IMR-90 (cell line): Measurements from ENCODE around the gene MICAL2. TPM values are rescaled to one million over a fixed set of nuclear protein-coding genes. Genes with fewer than 3 reads are reported as not detected.

Source experiments
- CEBPB ChIP-seq: IDR thresholded peaks from 2 replicates; pipeline ENCODE4 v1.6.1; 2012; ENCODE audit warnings: low read depth, low read length, improper control_type of control experiment
- ELK1 ChIP-seq: fragments of 150-350 bp; IDR thresholded peaks from 2 replicates; pipeline ENCODE4 v1.6.1; 2016; ENCODE audit warnings: low read depth, mild to moderate bottlenecking, low read length, moderate library complexity, borderline replicate concordance
- MAFK ChIP-seq: IDR thresholded peaks from 2 replicates; pipeline ENCODE4 v1.6.1; 2012; ENCODE audit warnings: low read depth, low read length, improper control_type of control experiment
- MXI1 ChIP-seq: IDR thresholded peaks from 2 replicates; pipeline ENCODE4 v1.6.1; 2012; ENCODE audit warnings: low read depth, mild to moderate bottlenecking, low read length, moderate library complexity, borderline replicate concordance
- RCOR1 ChIP-seq: IDR thresholded peaks from 2 replicates; pipeline ENCODE4 v1.6.1; 2012; ENCODE audit warnings: mild to moderate bottlenecking, low read length, improper control_type of control experiment; ENCODE audit not compliant: insufficient replicate concordance
- polyA plus RNA-seq, 3 experiments: library from polyadenylated mRNA; depleted of rRNA; stranded (reverse); fragments of >200 nt; gene quantifications; 2 replicates each; pipeline ENCODE4 v1.2.3, GENCODE V29; 2012; ENCODE audit warnings: low replicate concordance in 1 of 3
- total RNA-seq: library from RNA; depleted of rRNA; stranded (reverse); fragments of >200 nt; gene quantifications from 2 replicates; pipeline ENCODE4 v1.2.3, GENCODE V29; 2012

Gene MICAL2
- total and polyA plus RNA-seq, 2 of the 4 experiments (the other 2 are of a cell fraction), result 170 to 336 TPM

GRCh38 chr11:12251666-12252560 is 141.5 kb downstream of the MICAL2 start (continued):
- no peak for TF ChIP-seq ELK1
- TF ChIP-seq RCOR1, result no peak
- no peak for TF ChIP-seq MXI1
- TF ChIP-seq MAFK, result no peak
- no peak for TF ChIP-seq CEBPB
